HPDE6-E6E7 (cell line): ENCODE results near the gene ASIC2.

Source experiments
- DNase-seq: peaks from one replicate; pipeline ENCODE4 v3.0.0; 2011; ENCODE audit warnings: missing footprints; ENCODE audit errors: extremely low spot score

The ASIC2 gene

GRCh38 chr17:33116021-33116551, 177.0 kb downstream of the ASIC2 start:
- no peak for DNase-seq

DNA sequence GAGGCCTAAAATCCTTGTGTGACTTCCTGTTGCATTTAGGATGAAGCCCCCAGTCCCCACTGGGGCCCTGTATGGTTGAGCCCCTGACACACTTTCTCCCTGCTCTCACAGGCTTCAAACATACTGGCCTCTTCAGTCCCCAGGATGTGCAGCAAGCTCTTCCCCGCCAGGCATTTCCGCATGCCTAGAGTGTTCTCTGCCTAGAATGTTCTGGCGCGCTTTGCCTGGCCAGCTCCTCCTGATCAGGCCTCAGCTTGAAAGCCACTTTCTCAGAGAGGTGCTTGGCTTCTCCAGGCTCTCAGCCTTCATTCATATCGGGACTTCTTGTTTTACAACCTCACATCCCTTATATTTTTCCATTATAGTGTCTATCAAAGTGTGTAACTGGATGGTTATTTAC, 177.7 kb downstream of the ASIC2 start:
- DNase-seq = no peak

DNA sequence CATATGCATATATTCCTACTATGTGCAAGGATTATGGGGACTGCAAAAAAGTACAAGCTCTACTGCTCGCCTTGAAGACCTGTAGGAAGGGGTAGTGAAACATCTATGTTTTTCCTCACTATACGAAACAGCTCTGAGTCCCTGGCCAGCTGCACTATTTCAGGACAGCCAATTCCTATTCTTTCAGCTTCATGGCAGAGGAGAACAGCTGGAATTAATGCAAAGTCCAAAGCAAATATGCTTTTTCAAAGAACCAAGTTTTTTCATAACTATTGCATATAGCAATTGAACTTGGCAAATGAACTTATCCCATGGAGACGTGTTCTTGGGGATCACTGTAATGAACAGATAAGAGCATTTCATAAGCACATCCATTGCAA, 179.1 kb downstream of the ASIC2 start:
- DNase-seq = no peak

- no peak for DNase-seq
Measured at GRCh38 chr17:33113276-33113990, 179.7 kb downstream of the ASIC2 start.

DNA sequence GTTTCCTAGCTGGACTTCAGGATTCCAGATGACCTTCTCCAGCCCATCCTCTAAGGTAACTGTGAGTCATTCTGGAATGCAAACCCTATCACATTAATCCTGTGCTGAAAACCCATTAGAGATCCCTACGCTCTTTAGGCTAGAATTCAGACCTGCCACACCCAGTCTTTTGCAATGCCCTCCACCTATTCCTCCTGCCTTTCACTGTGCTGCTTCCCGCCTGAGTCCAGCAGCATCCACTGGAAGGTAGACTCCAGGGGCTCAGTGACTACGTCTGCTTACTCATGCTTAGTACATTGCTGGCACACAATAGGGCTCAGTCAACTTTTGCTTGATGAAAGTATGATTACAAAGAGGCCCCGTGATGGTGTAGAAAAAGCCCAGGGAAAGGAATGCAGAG, 180.3 kb downstream of the ASIC2 start:
- peak; percentile 84 for DNase-seq

- DNase-seq = no peak
Measured at GRCh38 chr17:33109336-33110072, 183.6 kb downstream of the ASIC2 start.

- no peak for DNase-seq
Measured at GRCh38 chr17:33106525-33107165, 186.4 kb downstream of the ASIC2 start.

DNA sequence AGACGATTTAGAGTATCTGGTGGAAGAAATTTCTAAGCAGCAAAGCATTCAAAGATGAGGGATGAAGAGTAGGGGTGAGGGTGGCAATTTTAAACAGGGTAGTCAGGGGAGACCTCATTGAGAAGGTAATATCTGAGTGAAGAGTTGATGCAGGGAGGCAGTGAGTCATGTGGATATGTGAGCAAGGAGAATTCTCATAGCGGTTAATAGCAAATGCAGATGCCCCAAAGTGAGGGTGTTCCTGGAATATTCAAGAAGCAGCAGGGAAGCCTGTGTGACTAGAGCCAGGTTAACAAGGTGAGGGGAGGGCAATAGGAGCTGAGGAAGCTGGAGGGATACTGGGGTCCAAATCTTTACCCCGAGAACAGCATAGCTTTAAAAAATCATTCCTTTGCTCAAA, 187.2 kb downstream of the ASIC2 start:
- DNase-seq = no peak

DNA sequence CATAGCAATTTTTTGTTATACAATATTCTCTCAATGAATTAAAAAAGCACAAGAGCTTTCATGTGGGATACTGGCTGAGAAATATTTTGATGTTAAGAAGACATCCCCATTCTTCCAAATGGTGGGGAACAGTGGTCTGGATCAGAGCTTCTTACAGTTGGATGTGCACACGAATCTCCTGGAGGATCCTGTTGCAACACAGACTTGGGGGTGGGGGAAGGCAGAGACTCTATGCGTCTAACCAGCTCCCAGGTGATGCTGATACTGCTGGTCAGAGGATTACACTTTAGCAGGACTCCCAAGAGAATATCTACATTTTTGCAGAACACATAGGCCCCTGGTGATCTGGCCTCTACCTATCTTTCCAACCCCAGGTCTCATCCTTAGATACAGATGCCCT, 193.2 kb downstream of the ASIC2 start:
- DNase-seq = no peak

DNA sequence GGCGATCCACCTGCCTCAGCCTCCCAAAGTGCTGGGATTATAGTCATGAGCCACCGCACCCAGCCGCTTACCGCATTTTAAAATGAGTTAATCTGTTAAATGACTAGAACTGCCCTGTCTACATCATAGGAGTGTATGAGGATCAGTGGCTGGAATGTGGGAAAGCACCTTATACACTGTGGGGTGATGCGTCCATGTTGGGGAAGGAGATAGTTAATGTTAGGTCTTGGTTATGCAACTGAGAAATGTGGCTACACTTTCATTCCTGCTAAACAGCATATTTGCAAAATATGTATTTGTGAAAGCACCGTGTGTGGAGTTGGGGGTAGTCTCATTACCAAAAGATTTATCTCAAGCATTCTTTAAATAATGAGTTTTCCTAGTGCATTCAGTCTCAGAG, 193.8 kb downstream of the ASIC2 start:
- no peak for DNase-seq

DNA sequence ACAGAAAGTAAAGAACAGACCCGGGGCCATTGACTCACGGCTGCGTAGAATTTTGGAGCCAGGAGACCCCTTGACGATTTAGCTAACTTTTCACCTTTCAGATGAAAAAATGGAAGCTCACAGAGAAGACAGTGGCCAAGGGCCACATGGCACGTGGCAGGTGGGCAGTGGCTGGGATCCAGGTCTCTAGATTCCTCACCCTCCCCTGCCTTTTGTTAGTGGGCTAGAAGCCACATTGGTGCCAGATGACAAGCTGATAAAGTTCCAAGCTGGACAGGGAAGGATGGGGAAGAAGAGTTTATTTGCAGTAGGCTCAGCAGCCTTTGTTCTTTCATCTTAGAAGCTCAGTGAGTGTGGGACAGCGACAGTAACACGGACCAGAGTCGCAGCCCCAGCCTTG, 195.7 kb downstream of the ASIC2 start:
- DNase-seq = no peak

GRCh38 chr17:33096161-33096560, 196.9 kb downstream of the ASIC2 start:
- no peak for DNase-seq

DNA sequence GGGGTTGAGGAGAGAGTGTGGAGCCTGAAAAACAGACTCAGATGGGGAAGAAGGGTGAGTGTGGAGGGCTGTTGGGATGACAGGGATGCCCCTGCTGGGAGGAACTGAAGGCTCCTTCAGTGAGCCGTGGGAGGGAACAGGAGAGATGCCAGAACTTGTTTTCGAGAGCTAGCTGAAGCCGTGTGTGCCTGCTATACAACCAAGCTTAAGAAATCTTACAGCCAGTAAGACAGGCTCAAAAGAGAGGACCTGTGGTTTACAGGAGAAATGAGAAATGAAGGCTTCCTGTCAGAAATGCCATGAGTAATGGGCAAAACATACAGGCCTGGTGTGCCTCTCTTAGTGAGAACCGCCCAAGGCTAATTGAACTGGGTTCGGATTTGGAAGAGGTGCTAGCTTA, 201.8 kb downstream of the ASIC2 start:
- DNase-seq = no peak

DNA sequence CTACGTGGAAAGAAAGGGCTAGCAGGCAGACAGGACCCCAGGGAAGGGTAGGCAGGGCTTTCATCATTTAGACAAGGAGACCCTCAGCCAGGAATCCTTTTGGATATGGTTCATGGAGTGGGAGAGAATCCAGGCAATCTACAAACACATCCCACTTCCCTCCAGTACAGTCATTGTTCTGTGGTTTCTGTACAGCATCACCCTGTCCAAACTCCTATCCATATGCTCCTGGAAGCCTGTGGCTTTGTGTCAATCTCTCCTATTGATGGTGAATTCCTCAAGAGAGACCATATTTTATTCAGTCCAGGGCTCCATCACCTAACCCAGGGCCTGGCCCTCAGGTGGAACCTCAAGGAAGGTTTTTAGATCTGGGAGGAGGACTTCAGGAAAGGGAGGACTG, 202.3 kb downstream of the ASIC2 start:
- DNase-seq = no peak

- DNase-seq = no peak
Measured at GRCh38 chr17:33086878-33087277, 206.2 kb downstream of the ASIC2 start.

DNA sequence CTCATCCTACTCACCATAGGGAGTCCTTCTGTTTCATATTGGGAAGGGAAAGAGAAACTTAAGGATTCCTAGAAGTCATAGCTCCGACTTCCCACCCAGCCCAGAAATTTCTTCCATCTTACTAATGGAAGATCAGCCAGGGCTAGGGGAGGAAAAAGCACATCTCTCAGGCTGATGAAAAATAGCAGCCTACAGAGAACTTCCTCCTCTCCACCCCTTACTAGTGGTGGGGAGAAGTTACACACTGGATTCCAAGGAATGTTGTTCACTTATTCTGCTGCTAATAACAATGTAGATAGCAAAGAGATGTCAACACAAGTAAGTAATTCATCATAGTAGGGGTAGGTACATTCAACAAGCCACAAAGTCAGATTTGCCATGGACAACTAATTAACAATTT, 207.1 kb downstream of the ASIC2 start:
- DNase-seq = no peak

DNA sequence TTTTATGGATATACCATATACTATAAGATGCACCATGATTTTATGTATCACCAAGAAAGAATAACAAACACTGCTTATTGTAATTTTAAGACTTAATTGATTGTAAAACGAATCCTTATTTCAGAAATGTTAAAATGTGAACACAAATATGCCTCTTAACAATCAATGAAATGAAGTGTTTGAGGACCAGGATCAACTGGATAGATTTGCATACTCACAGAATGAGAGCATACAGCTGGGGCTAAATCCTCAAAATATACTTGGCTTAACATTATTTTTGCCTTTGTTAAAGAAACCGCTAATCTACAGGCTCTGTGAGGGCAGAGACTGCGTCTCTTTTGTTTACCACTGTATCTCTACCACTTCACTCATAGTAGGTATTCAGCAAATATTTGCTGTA, 207.8 kb downstream of the ASIC2 start:
- DNase-seq = no peak

GRCh38 chr17:33084755-33085154, 208.3 kb downstream of the ASIC2 start:
- DNase-seq = no peak

GRCh38 chr17:33082529-33083173, 210.4 kb downstream of the ASIC2 start:
- DNase-seq = no peak

GRCh38 chr17:33080091-33080490, 213.0 kb downstream of the ASIC2 start:
- no peak for DNase-seq

DNA sequence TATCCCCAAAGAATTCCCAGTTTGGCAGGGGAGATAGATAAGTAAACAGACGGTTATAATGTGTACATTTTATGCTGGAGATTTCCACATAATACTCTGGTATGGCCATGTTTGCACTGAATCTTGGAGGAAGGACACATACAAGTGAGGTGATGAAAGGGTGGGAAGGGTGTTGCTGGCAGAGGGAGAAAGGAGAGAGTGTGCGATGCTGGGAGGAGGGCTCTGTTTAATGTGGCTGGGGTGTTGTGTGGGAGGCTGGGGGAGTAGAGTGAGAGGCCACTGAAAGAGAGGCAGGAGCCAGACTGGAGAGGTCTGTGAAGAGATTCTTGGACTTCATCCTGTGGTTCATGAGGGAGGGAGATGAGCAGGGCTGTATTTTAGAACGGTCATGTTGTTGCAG, 213.9 kb downstream of the ASIC2 start:
- DNase-seq = no peak

DNA sequence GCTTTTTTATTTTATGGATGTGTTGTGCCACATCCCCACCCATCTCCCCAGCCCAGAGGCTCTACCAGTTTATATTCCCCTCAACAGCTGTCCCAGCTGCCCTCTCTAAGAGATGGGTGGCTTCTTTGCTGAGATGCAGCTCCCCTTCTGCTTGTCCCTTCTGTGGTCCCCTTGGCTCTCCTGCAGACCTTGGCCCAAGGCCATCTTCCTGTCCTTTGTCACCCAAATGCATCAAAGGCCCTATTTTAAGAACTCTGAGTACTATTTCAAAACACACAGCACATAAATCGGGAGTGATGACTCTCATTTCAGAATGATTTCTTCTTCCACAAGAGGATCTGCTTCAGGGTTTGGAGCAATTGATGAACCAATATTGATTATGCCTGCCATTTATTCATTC, 216.1 kb downstream of the ASIC2 start:
- DNase-seq = no peak
